WTC11 (cell line): Measurements from ENCODE around the gene MCF2L2. TPM values are rescaled to one million over a fixed set of nuclear protein-coding genes. Genes with fewer than 3 reads are reported as not detected.
"Not testable (repeated sequence)": the region's sequence is repeated elsewhere in the genome, so short reads cannot be mapped to it uniquely, and the experiment has no call there.

Source experiments
- ATAC-seq: fragments of 200-7000 bp; cut with Tn5 transposase; 2 replicates; pipeline ENCODE4 v1.10.0; 2021; ENCODE audit warnings: mild to moderate bottlenecking, moderate library complexity
- CTCF ChIA-PET: fragments of 300-600 bp; sonication (Branson Sonifier 250); formaldehyde crosslinking; loops from one replicate; lab custom pipeline; 2021; ENCODE audit warnings: antibody characterized with exemption; lab: Charles Lee
- POLR2A ChIA-PET: fragments of 350-600 bp; sonication (Branson Sonifier 250); formaldehyde crosslinking; loops from one replicate; lab custom pipeline; 2021; ENCODE audit warnings: antibody characterized with exemption; lab: Charles Lee
- DNase-seq: peaks from one replicate; pipeline ENCODE4 v3.0.0; 2021; ENCODE audit warnings: low spot score
- H3K27ac Mint-ChIP-seq: 2 replicates; pipeline ENCODE4 v1.8.0; 2021; ENCODE audit warnings: mixed read lengths
- H3K27me3 Mint-ChIP-seq: 2 replicates; pipeline ENCODE4 v1.8.0; 2021; ENCODE audit warnings: low read depth, mild to moderate bottlenecking, moderate library complexity, mixed read lengths
- H3K36me3 Mint-ChIP-seq: 2 replicates; pipeline ENCODE4 v1.8.0; 2021; ENCODE audit warnings: mixed read lengths
- H3K4me1 Mint-ChIP-seq: 2 replicates; pipeline ENCODE4 v1.8.0; 2022; ENCODE audit warnings: mixed read lengths
- H3K4me3 Mint-ChIP-seq: 2 replicates; pipeline ENCODE4 v1.8.0; 2021; ENCODE audit warnings: mild to moderate bottlenecking, moderate library complexity, mixed read lengths
- H3K9me3 Mint-ChIP-seq: 2 replicates; pipeline ENCODE4 v1.8.0; 2021; ENCODE audit warnings: mixed read lengths
- CREB1 ChIP-seq: sonication (generic); formaldehyde crosslinking; IDR thresholded peaks from 2 replicates; pipeline ENCODE4 v1.8.0; 2023; ENCODE audit warnings: mild to moderate bottlenecking, missing genetic modification reagents
- FOXK1 ChIP-seq: sonication (generic); formaldehyde crosslinking; IDR thresholded peaks from 2 replicates; pipeline ENCODE4 v1.8.0; 2022; ENCODE audit warnings: mild to moderate bottlenecking, moderate library complexity, missing genetic modification reagents
- JUN ChIP-seq: sonication (generic); formaldehyde crosslinking; IDR thresholded peaks from 2 replicates; pipeline ENCODE4 v1.8.0; 2023; ENCODE audit warnings: mild to moderate bottlenecking, missing genetic modification reagents
- KAT7 ChIP-seq: sonication (generic); formaldehyde crosslinking; IDR thresholded peaks from 2 replicates; pipeline ENCODE4 v1.8.1; 2023; ENCODE audit warnings: missing genetic modification reagents, mild to moderate bottlenecking, borderline replicate concordance
- MYBL2 ChIP-seq: sonication (generic); formaldehyde crosslinking; IDR thresholded peaks from 2 replicates; pipeline ENCODE4 v1.8.1; 2023; ENCODE audit warnings: mild to moderate bottlenecking, moderate library complexity, missing genetic modification reagents
- OVOL2 ChIP-seq: fragments of 250-450 bp; sonication (Bioruptor Pico); IDR thresholded peaks from 2 replicates; pipeline ENCODE4 v1.9.0; 2021; ENCODE audit warnings: mild to moderate bottlenecking, borderline replicate concordance
- SMAD3 ChIP-seq: sonication (generic); formaldehyde crosslinking; IDR thresholded peaks from 2 replicates; pipeline ENCODE4 v1.8.0; 2022; ENCODE audit warnings: missing genetic modification reagents, mild to moderate bottlenecking, borderline replicate concordance
- ZBTB21 ChIP-seq: sonication (generic); formaldehyde crosslinking; IDR thresholded peaks from 2 replicates; pipeline ENCODE4 v1.8.1; 2023; ENCODE audit warnings: mild to moderate bottlenecking, missing genetic modification reagents, borderline replicate concordance
- ZNF317 ChIP-seq: sonication (generic); formaldehyde crosslinking; IDR thresholded peaks from 2 replicates; pipeline ENCODE4 v1.8.1; 2023; ENCODE audit warnings: low read depth, mild to moderate bottlenecking, moderate library complexity, missing genetic modification reagents, borderline replicate concordance
- ZNF423 ChIP-seq: fragments of 250-450 bp; sonication (Bioruptor Pico); IDR thresholded peaks from 2 replicates; pipeline ENCODE4 v2.1.2; 2022; ENCODE audit warnings: mild to moderate bottlenecking, moderate library complexity
- ZNF671 ChIP-seq: fragments of 250-450 bp; sonication (Bioruptor Pico); IDR thresholded peaks from 2 replicates; pipeline ENCODE4 v1.8.0; 2021; ENCODE audit warnings: mild to moderate bottlenecking
- total RNA-seq: library from RNA; stranded (reverse); gene quantifications from 3 replicates; pipeline ENCODE4 v1.2.3, GENCODE V29; 2021
- TF ChIP-seq, protein P1 (sequence below): sonication (generic); formaldehyde crosslinking; IDR thresholded peaks from 2 replicates; pipeline ENCODE4 v1.8.0; 2023; ENCODE audit warnings: mild to moderate bottlenecking, missing genetic modification reagents

MCF2L2 gene
- total RNA-seq, 1 experiment from 2014 or later, result 7.5 TPM

- no peaks in the 10 kb centered on the region for H3K36me3 Mint-ChIP-seq
- ChIA-PET CTCF (no interaction called here), POLR2A (no interaction called here)
- H3K27me3 Mint-ChIP-seq, result peaks cover 75% of the 10 kb centered on the region
- DNase-seq (no peak), ATAC-seq (no peak)
- no peak for TF ChIP-seq CREB1 (CRISPR knock-in tag)
- peak overlapping the region; percentile 11; the same call in 1 of the 2 replicates for H3K27ac Mint-ChIP-seq
- no peak overlapping the region for H3K4me3 Mint-ChIP-seq
- peaks cover 37% of the 10 kb centered on the region for H3K4me1 Mint-ChIP-seq
- H3K9me3 Mint-ChIP-seq, result no peaks in the 10 kb centered on the region
Observed at GRCh38 chr3:183430325-183430957, 2.0 kb upstream of the MCF2L2 start.

DNA sequence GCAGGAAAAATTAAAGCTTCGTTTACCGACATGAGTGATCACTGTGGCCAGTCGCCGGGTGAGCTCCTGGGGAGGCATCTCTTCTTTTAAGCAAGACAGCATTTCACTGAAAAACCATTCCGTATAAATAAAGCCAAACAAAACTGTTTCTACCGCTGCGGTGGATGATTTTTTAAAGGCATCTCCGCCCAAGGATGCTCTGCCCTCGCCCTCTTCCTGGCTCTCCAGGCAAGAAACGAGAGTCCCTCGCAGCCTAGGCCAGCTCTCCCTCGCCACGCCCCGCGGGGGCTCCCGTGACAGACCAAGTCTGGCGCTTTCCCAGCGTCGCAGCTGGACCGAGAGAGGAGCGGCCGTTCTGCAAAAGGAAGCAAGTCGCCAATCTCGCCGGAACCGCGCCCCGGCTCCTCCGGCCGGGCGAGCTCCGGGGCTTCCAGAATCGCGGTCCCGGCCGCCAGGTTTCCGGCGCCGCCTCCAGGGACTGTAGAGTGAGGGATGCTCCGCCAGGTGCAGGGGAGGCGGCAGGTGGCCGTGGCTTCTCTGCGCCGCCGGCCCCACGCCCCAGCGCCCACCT is 458 bp downstream of the MCF2L2 start:
- CTCF ChIA-PET, result interaction anchor here (0.5 to 2.1 kb wide), 13 partner anchors 22 to 396 kb away, joined by 3 to 9 read pairs (median 3); no protein-coding TSS in a partner anchor

DNA sequence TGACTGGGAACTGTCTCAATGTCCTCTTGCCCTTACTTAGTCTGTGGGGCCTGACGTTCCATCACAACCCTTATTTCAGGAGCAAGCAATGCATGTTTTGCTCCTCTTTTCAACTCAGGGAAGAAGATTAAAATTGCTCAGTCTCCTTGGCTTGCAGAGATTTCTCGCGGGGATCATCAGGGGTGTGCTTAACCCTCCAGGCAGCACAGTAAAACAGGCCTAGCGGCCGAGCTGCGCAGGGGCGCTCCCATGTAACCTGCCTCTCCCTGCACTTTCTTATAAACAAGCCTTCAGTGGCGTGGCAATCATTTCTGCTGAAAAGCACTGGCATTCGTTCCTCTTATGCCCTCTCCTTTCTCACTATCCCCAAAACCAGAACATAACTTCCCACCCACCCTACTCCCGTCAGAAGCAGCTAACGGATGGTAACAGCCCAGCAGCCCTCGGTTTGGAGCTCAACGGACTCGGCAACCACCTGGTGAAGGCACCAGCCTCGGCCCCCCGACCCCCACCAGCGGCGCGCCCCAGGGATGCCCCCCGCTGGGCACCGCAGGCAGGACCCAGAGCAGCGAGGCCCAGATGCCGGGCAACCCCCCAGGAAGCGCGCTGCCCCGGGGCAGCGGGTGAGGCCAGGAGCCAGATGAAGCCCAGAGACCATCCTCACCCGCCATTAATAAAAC is 1.1 kb downstream of the MCF2L2 start:
- Mint-ChIP-seq H3K4me1 (peaks cover 15% of the 10 kb centered on the region), H3K27me3 (peaks cover 54% of the 10 kb centered on the region), H3K4me3 (peak overlapping the region; percentile 92), H3K27ac (no peak overlapping the region), H3K9me3 (no peaks in the 10 kb centered on the region)
- peak; percentile 38 for ATAC-seq
- TF ChIP-seq ZNF423 (0 out of 2 replicates have a peak, but pooled peaks have one; percentile 58), OVOL2 (CRISPR knock-in tag) (no peak)
- TF ChIP-seq, all 79 proteins: peak for 1
- POLR2A ChIA-PET, result interaction anchor here (0.6 to 1.2 kb wide), 3 partner anchors 26 to 835 kb away, joined by 3 to 7 read pairs (median 4); partner anchors contain the start of gene KLHL24
- CTCF ChIA-PET, result interaction anchor here (0.6 to 2.1 kb wide), 10 partner anchors 22 to 397 kb away, joined by 3 to 9 read pairs (median 3); no protein-coding TSS in a partner anchor
- H3K36me3 Mint-ChIP-seq, result no peaks in the 10 kb centered on the region
- DNase-seq, result no peak

More for the DNA sequence above, 458 bp downstream of the MCF2L2 start:
- peak; percentile 65 for ATAC-seq
- peaks cover 15% of the 10 kb centered on the region for H3K4me1 Mint-ChIP-seq
- peak; percentile 33; the same call in 1 of the 2 replicates for TF ChIP-seq JUN (CRISPR knock-in tag)
- TF ChIP-seq, protein P1, sequence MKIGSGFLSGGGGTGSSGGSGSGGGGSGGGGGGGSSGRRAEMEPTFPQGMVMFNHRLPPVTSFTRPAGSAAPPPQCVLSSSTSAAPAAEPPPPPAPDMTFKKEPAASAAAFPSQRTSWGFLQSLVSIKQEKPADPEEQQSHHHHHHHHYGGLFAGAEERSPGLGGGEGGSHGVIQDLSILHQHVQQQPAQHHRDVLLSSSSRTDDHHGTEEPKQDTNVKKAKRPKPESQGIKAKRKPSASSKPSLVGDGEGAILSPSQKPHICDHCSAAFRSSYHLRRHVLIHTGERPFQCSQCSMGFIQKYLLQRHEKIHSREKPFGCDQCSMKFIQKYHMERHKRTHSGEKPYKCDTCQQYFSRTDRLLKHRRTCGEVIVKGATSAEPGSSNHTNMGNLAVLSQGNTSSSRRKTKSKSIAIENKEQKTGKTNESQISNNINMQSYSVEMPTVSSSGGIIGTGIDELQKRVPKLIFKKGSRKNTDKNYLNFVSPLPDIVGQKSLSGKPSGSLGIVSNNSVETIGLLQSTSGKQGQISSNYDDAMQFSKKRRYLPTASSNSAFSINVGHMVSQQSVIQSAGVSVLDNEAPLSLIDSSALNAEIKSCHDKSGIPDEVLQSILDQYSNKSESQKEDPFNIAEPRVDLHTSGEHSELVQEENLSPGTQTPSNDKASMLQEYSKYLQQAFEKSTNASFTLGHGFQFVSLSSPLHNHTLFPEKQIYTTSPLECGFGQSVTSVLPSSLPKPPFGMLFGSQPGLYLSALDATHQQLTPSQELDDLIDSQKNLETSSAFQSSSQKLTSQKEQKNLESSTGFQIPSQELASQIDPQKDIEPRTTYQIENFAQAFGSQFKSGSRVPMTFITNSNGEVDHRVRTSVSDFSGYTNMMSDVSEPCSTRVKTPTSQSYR (CRISPR knock-in tag), result 0 out of 2 replicates have a peak, but pooled peaks have one; percentile 4
- no peak for TF ChIP-seq ZNF671 (CRISPR knock-in tag)
- peak; percentile 84 for TF ChIP-seq MYBL2 (CRISPR knock-in tag)
- TF ChIP-seq ZNF317, result no peak
- TF ChIP-seq SMAD3 (CRISPR knock-in tag), result 0 out of 2 replicates have a peak, but pooled peaks have one; percentile 52
- 0 out of 2 replicates have a peak, but pooled peaks have one; percentile 52 for TF ChIP-seq FOXK1
- TF ChIP-seq KAT7 (CRISPR knock-in tag), result 0 out of 2 replicates have a peak, but pooled peaks have one; percentile 41
- TF ChIP-seq ZBTB21 (CRISPR knock-in tag), result 0 out of 2 replicates have a peak, but pooled peaks have one; percentile 10
- TF ChIP-seq, all 79 proteins: peak for 7
- no peak overlapping the region for H3K27ac Mint-ChIP-seq
- H3K36me3 Mint-ChIP-seq, result no peaks in the 10 kb centered on the region
- H3K9me3 Mint-ChIP-seq, result no peaks in the 10 kb centered on the region
- peaks cover 60% of the 10 kb centered on the region for H3K27me3 Mint-ChIP-seq
- peak overlapping the region; percentile 92 for H3K4me3 Mint-ChIP-seq
- POLR2A ChIA-PET, result interaction anchor here (0.6 to 1.2 kb wide), 5 partner anchors 20 to 835 kb away, joined by 3 to 7 read pairs (median 3); partner anchors contain the start of genes KLHL24 and YEATS2
- peak; percentile 73 for DNase-seq

- ATAC-seq, POLR2A ChIA-PET, H3K27ac Mint-ChIP-seq, CTCF ChIA-PET, H3K4me1 Mint-ChIP-seq, H3K27me3 Mint-ChIP-seq, DNase-seq, H3K4me3 Mint-ChIP-seq: not testable (repeated sequence)
- Mint-ChIP-seq H3K36me3 (peaks cover 49% of the 10 kb centered on the region), H3K9me3 (peaks cover 53% of the 10 kb centered on the region)
Observed at GRCh38 chr3:183418807-183419206, 9.6 kb downstream of the MCF2L2 start.
